ENCODE measurements around the gene CDH4. TPM values are rescaled to one million over a fixed set of nuclear protein-coding genes. Genes with fewer than 3 reads are reported as not detected.

CDH4 gene
- total RNA-seq, 2 experiments from 2014 or later = 0.11 to 0.18 TPM

GRCh38 chr20:61295249-61295648, 43.2 kb downstream of the CDH4 start:
- intact Hi-C loops (cut with micrococcal nuclease) = no loop called here
- no peak for DNase-seq
- CTCF ChIA-PET = no interaction called here
- POLR2A ChIA-PET = no interaction called here
- no peak for ATAC-seq
- no peaks in the 10 kb centered on the region for H3K27me3 Mint-ChIP-seq
- no peaks in the 10 kb centered on the region for H3K9me3 Mint-ChIP-seq
- H3K4me3 Mint-ChIP-seq = no peak overlapping the region
- no peaks in the 10 kb centered on the region for H3K4me1 Mint-ChIP-seq (ENCODE audit: low read depth)
- H3K36me3 Mint-ChIP-seq (ENCODE audit: low read depth) = no peaks in the 10 kb centered on the region
- H3K27ac Mint-ChIP-seq = no peak overlapping the region
- no peak for TF ChIP-seq CTCF (IDR thresholded peaks at IDR 0.05)

- no peak for TF ChIP-seq CTCF (IDR thresholded peaks at IDR 0.05)
- ChIA-PET CTCF (no interaction called here), POLR2A (no interaction called here)
- DNase-seq (no peak), ATAC-seq (no peak)
- Mint-ChIP-seq H3K9me3 (no peaks in the 10 kb centered on the region), H3K36me3 (ENCODE audit: low read depth) (no peaks in the 10 kb centered on the region), H3K27me3 (no peaks in the 10 kb centered on the region), H3K4me3 (no peak overlapping the region), H3K4me1 (ENCODE audit: low read depth) (no peaks in the 10 kb centered on the region), H3K27ac (no peak overlapping the region)
- intact Hi-C loops (cut with micrococcal nuclease) = no loop called here
These were observed 43.9 kb downstream of the CDH4 start for GRCh38 chr20:61295682-61296628.

GRCh38 chr20:61296629-61297019, 44.6 kb downstream of the CDH4 start:
- no peaks in the 10 kb centered on the region for H3K27me3 Mint-ChIP-seq
- no peaks in the 10 kb centered on the region for H3K4me1 Mint-ChIP-seq (ENCODE audit: low read depth)
- H3K36me3 Mint-ChIP-seq (ENCODE audit: low read depth) = no peaks in the 10 kb centered on the region
- no peak for ATAC-seq
- no peak overlapping the region for H3K4me3 Mint-ChIP-seq
- CTCF ChIA-PET = no interaction called here
- intact Hi-C loops (cut with micrococcal nuclease) = no loop called here
- H3K9me3 Mint-ChIP-seq = no peaks in the 10 kb centered on the region
- POLR2A ChIA-PET = no interaction called here
- H3K27ac Mint-ChIP-seq = no peak overlapping the region
- no peak for DNase-seq
- TF ChIP-seq CTCF (IDR thresholded peaks at IDR 0.05) = no peak

GRCh38 chr20:61297491-61297890, 45.4 kb downstream of the CDH4 start:
- intact Hi-C loops (cut with micrococcal nuclease) = no loop called here
- Mint-ChIP-seq H3K4me1 (ENCODE audit: low read depth) (no peaks in the 10 kb centered on the region), H3K9me3 (no peaks in the 10 kb centered on the region), H3K27me3 (no peaks in the 10 kb centered on the region), H3K36me3 (ENCODE audit: low read depth) (no peaks in the 10 kb centered on the region), H3K4me3 (no peak overlapping the region), H3K27ac (no peak overlapping the region)
- ChIA-PET POLR2A (no interaction called here), CTCF (no interaction called here)
- DNase-seq (no peak), ATAC-seq (no peak)
- TF ChIP-seq CTCF (IDR thresholded peaks at IDR 0.05) = no peak

- no peaks in the 10 kb centered on the region for H3K4me1 Mint-ChIP-seq (ENCODE audit: low read depth)
- intact Hi-C loops (cut with micrococcal nuclease) = no loop called here
- no peak for TF ChIP-seq CTCF (IDR thresholded peaks at IDR 0.05)
- ATAC-seq (no peak), DNase-seq (no peak)
- H3K27ac Mint-ChIP-seq = no peak overlapping the region
- no peaks in the 10 kb centered on the region for H3K9me3 Mint-ChIP-seq
- no peaks in the 10 kb centered on the region for H3K27me3 Mint-ChIP-seq
- H3K36me3 Mint-ChIP-seq (ENCODE audit: low read depth) = no peaks in the 10 kb centered on the region
- H3K4me3 Mint-ChIP-seq = no peak overlapping the region
- CTCF ChIA-PET = no interaction called here
- POLR2A ChIA-PET = no interaction called here
These were observed 45.9 kb downstream of the CDH4 start for GRCh38 chr20:61297986-61298385.
